Neuronal stem cell (in vitro differentiated cells): ENCODE measurements around the gene PARP14. TPM values are rescaled to one million over a fixed set of nuclear protein-coding genes. Genes with fewer than 3 reads are reported as not detected.

Experiments used
- DNase-seq: peaks from one replicate; pipeline ENCODE4 v3.0.0-alpha.2; 2013; ENCODE audit warnings: low spot score
- H2AFZ ChIP-seq: one replicate; pipeline ENCODE4 v1.6.1; 2013; ENCODE audit warnings: mild to moderate bottlenecking, low read length, inconsistent platforms
- H2AK5ac ChIP-seq: 2 replicates; pipeline ENCODE4 v1.6.1; 2013; ENCODE audit warnings: low read depth, mild to moderate bottlenecking, inconsistent platforms, low read length, moderate library complexity, mixed read lengths
- H2BK120ac ChIP-seq: 2 replicates; pipeline ENCODE4 v1.6.1; 2013; ENCODE audit warnings: low read depth, mild to moderate bottlenecking, inconsistent platforms, low read length, moderate library complexity, mixed read lengths
- H2BK12ac ChIP-seq: one replicate; pipeline ENCODE4 v1.6.1; 2013; ENCODE audit warnings: low read length, inconsistent platforms
- H2BK15ac ChIP-seq: 2 replicates; pipeline ENCODE4 v1.6.1; 2013; ENCODE audit warnings: mild to moderate bottlenecking, low read length, inconsistent platforms, mixed read lengths
- H2BK5ac ChIP-seq: one replicate; pipeline ENCODE4 v1.6.1; 2013; ENCODE audit warnings: inconsistent platforms, mild to moderate bottlenecking, low read length, moderate library complexity
- H3K14ac ChIP-seq: one replicate; pipeline ENCODE4 v1.6.1; 2013; ENCODE audit warnings: low read length, inconsistent platforms
- H3K18ac ChIP-seq: 2 replicates; pipeline ENCODE4 v1.6.1; 2013; ENCODE audit warnings: low read length, inconsistent platforms
- H3K23ac ChIP-seq: 2 replicates; pipeline ENCODE4 v1.6.1; 2013; ENCODE audit warnings: low read depth, mild to moderate bottlenecking, mixed read lengths, low read length, inconsistent platforms; ENCODE audit not compliant: poor library complexity
- H3K27ac ChIP-seq: replicated peaks from 3 replicates; pipeline ENCODE4 v1.5.1; 2013; ENCODE audit warnings: low read length, inconsistent platforms
- H3K27me3 ChIP-seq, 3 experiments: 2 replicates each; pipeline ENCODE4 v1.6.1; 2013; ENCODE audit warnings: low read length in 3 of 3, mild to moderate bottlenecking in 2 of 3, inconsistent platforms in 1 of 3, low read depth in 1 of 3, mixed read lengths in 1 of 3, moderate library complexity in 1 of 3; ENCODE audit not compliant: control insufficient read depth in 3 of 3, insufficient read depth in 3 of 3
- H3K36me3 ChIP-seq, 2 donors: replicated peaks in 1 of 2; 2 replicates each; pipeline ENCODE4 v1.6.1; 2013; ENCODE audit warnings: low read length in 2 of 2; ENCODE audit not compliant: control insufficient read depth in 2 of 2, insufficient read depth in 2 of 2
- H3K4ac ChIP-seq: 2 replicates; pipeline ENCODE4 v1.6.1; 2013; ENCODE audit warnings: inconsistent platforms, mild to moderate bottlenecking, low read length, moderate library complexity
- H3K4me1 ChIP-seq, 2 donors: 1 replicate in 1 of 2; 2 replicates in 1 of 2; pipeline ENCODE4 v1.6.1; 2013; ENCODE audit warnings: low read length in 2 of 2, low read depth in 1 of 2; ENCODE audit not compliant: control insufficient read depth in 2 of 2, insufficient read depth in 1 of 2
- H3K4me2 ChIP-seq: one replicate; pipeline ENCODE4 v1.6.1; 2013; ENCODE audit warnings: mild to moderate bottlenecking, low read length, inconsistent platforms; ENCODE audit not compliant: insufficient read depth, poor library complexity, severe bottlenecking
- H3K4me3 ChIP-seq, 2 donors: 2 replicates each; pipeline ENCODE4 v1.5.1; 2013; ENCODE audit warnings: low read length in 2 of 2, mild to moderate bottlenecking in 2 of 2, inconsistent platforms in 1 of 2, moderate library complexity in 1 of 2
- H3K79me1 ChIP-seq: one replicate; pipeline ENCODE4 v1.6.1; 2013; ENCODE audit warnings: low read depth, mild to moderate bottlenecking, inconsistent platforms, low read length, moderate library complexity
- H3K9ac ChIP-seq: one replicate; pipeline ENCODE4 v1.6.1; 2013; ENCODE audit warnings: mild to moderate bottlenecking, low read depth, low read length, inconsistent platforms; ENCODE audit not compliant: poor library complexity
- H3K9me3 ChIP-seq, 2 donors: replicated peaks in 1 of 2; 2 replicates each; pipeline versions ENCODE3 to v1.6.1; 2013; ENCODE audit warnings: low read length in 2 of 2, mild to moderate bottlenecking in 2 of 2, inconsistent platforms in 1 of 2, low read depth in 1 of 2, mixed read lengths in 1 of 2, moderate library complexity in 1 of 2; ENCODE audit not compliant: control insufficient read depth in 2 of 2, insufficient read depth in 1 of 2
- H4K8ac ChIP-seq: one replicate; pipeline ENCODE4 v1.6.1; 2013; ENCODE audit warnings: low read depth, mild to moderate bottlenecking, inconsistent platforms, low read length, moderate library complexity
- H4K91ac ChIP-seq: one replicate; pipeline ENCODE4 v1.6.1; 2013; ENCODE audit warnings: low read length, low read depth, mild to moderate bottlenecking, inconsistent platforms; ENCODE audit not compliant: poor library complexity
- WGBS, 2 donors: extraction: QIAGEN DNeasy Blood & Tissue Kit; methylation state at CpG; one replicate each; pipeline ENCODE4 v1.1.7; 2013; ENCODE audit warnings: missing lambda C conversion rate in 2 of 2, mixed read lengths in 1 of 2; ENCODE audit not compliant: insufficient read length in 2 of 2, insufficient replicate concordance in 1 of 2; ENCODE audit errors: extremely low coverage in 2 of 2; 5-methylcytosine and 5-hydroxymethylcytosine counted together
- polyA plus RNA-seq, 2 experiments: library from polyadenylated mRNA; stranded (reverse); fragments of 200-250 nt; gene quantifications; one replicate each; pipeline ENCODE4 v1.2.3, GENCODE V29; 2013

PARP14 gene
- polyA plus RNA-seq (2013, experiment 1 of 2), result 0.71 TPM
- polyA plus RNA-seq (2013, experiment 2 of 2), result 0.89 TPM

- no peak within 1 kb of the TSS for H2AK5ac ChIP-seq
Measured at GRCh38 chr3:122680475-122681283, at the start of gene PARP14. TSS of gene PARP14 (plus strand) at chr3:122680839. CDS start at chr3:122680884, 45 bp downstream.

GRCh38 chr3:122635789-122636188 is 44.9 kb upstream of the PARP14 start:
- no peak overlapping the region for H3K14ac ChIP-seq

More at GRCh38 chr3:122680475-122681283, at the start of gene PARP14:
- Histone ChIP-seq H3K4me1 (peaks cover 5% of the 10 kb centered on the region in 2 donors), H4K8ac (no peak within 1 kb of the TSS), H3K14ac (no peak within 1 kb of the TSS), H3K36me3 (no peaks in the 10 kb centered on the region), H2BK12ac (no peak within 1 kb of the TSS), H2BK15ac (peak within 1 kb of the TSS; percentile 54), H2BK120ac (no peak within 1 kb of the TSS), H3K18ac (peak within 1 kb of the TSS; percentile 94), H3K79me1 (no peaks in the 10 kb centered on the region), H3K9ac (peak within 1 kb of the TSS; percentile 50), H2BK5ac (peak within 1 kb of the TSS; percentile 25), H4K91ac (no peak within 1 kb of the TSS), H2AFZ (peak within 1 kb of the TSS; percentile 86), H3K27me3 (peaks cover 2 to 27% (median 12%) of the 10 kb centered on the region in 3 experiments), H3K4me3 (peak within 1 kb of the TSS; percentile 55 to 72), H3K23ac (peak within 1 kb of the TSS; percentile 83), H3K9me3 (peaks cover 0 to 3% of the 10 kb centered on the region in 2 donors), H3K4me2 (peak within 1 kb of the TSS; percentile 83), H3K27ac (no peak within 1 kb of the TSS), H3K4ac (no peak within 1 kb of the TSS)
- peak; percentile 26 for DNase-seq
- WGBS, 2 donors, result no CpG with 5 or more reads among the region's 63 CpGs

GRCh38 chr3:122636697-122637096 is 43.9 kb upstream of the PARP14 start:
- H2BK5ac ChIP-seq, result no peak overlapping the region
- no peaks in the 10 kb centered on the region for H3K9me3 ChIP-seq
- no peak overlapping the region for H3K9ac ChIP-seq
- H3K4me1 ChIP-seq, result no peaks in the 10 kb centered on the region
- H3K4ac ChIP-seq, result no peak overlapping the region
- H3K27me3 ChIP-seq, result peaks cover 0 to 27% (median 0%) of the 10 kb centered on the region in 3 experiments
- no peak overlapping the region for H4K91ac ChIP-seq
- no peak overlapping the region for H3K4me2 ChIP-seq
- H3K4me3 ChIP-seq, result no peak overlapping the region
- H4K8ac ChIP-seq, result no peak overlapping the region
- H2BK120ac ChIP-seq, result no peak overlapping the region
- WGBS, 2 donors, result no CpG with 5 or more reads among the region's 3 CpGs
- H3K79me1 ChIP-seq, result no peaks in the 10 kb centered on the region
- no peak overlapping the region for H3K18ac ChIP-seq
- no peak overlapping the region for H3K27ac ChIP-seq
- H3K14ac ChIP-seq, result no peak overlapping the region
- H2AFZ ChIP-seq, result no peak overlapping the region
- DNase-seq, result no peak
- no peak overlapping the region for H2BK12ac ChIP-seq
- no peaks in the 10 kb centered on the region for H3K36me3 ChIP-seq
- H3K23ac ChIP-seq, result no peak overlapping the region
- H2AK5ac ChIP-seq, result no peak overlapping the region
- H2BK15ac ChIP-seq, result no peak overlapping the region

More at GRCh38 chr3:122635789-122636188, 44.9 kb upstream of the PARP14 start:
- H3K9ac ChIP-seq, result no peak overlapping the region
- no peak overlapping the region for H3K27ac ChIP-seq
- H2BK120ac ChIP-seq, result no peak overlapping the region
- DNase-seq, result no peak
- H2AFZ ChIP-seq, result no peak overlapping the region
- H3K9me3 ChIP-seq, result no peaks in the 10 kb centered on the region
- H4K91ac ChIP-seq, result no peak overlapping the region
- no peaks in the 10 kb centered on the region for H3K4me1 ChIP-seq
- H3K4me3 ChIP-seq, result no peak overlapping the region
- H2BK15ac ChIP-seq, result no peak overlapping the region
- H3K79me1 ChIP-seq, result no peaks in the 10 kb centered on the region
- H3K18ac ChIP-seq, result no peak overlapping the region
- no peak overlapping the region for H3K23ac ChIP-seq
- H2BK12ac ChIP-seq, result no peak overlapping the region
- no peak overlapping the region for H4K8ac ChIP-seq
- no peak overlapping the region for H3K4ac ChIP-seq
- H2AK5ac ChIP-seq, result no peak overlapping the region
- WGBS, 2 donors, result no CpG with 5 or more reads among the region's 5 CpGs
- peaks cover 0 to 27% (median 0%) of the 10 kb centered on the region in 3 experiments for H3K27me3 ChIP-seq
- no peak overlapping the region for H2BK5ac ChIP-seq
- H3K36me3 ChIP-seq, result no peaks in the 10 kb centered on the region
- H3K4me2 ChIP-seq, result no peak overlapping the region

- Histone ChIP-seq H2BK5ac (no peak overlapping the region), H2BK15ac (no peak overlapping the region), H3K9ac (no peak overlapping the region), H3K18ac (no peak overlapping the region), H3K14ac (no peak overlapping the region), H2AK5ac (no peak overlapping the region), H3K23ac (no peak overlapping the region), H3K27me3 (peaks cover 0 to 6% (median 0%) of the 10 kb centered on the region in 3 experiments), H3K79me1 (no peaks in the 10 kb centered on the region), H3K4me2 (no peak overlapping the region), H2AFZ (no peak overlapping the region), H2BK120ac (no peak overlapping the region), H3K36me3 (no peaks in the 10 kb centered on the region), H4K91ac (no peak overlapping the region), H2BK12ac (no peak overlapping the region), H3K27ac (no peak overlapping the region), H3K4me1 (no peaks in the 10 kb centered on the region), H3K4me3 (no peak overlapping the region), H3K9me3 (no peaks in the 10 kb centered on the region), H4K8ac (no peak overlapping the region), H3K4ac (no peak overlapping the region)
- no peak for DNase-seq
Measured at GRCh38 chr3:122640437-122640999, 40.1 kb upstream of the PARP14 start.
